Natural killer cell (primary cell): ENCODE results near the gene GIMAP2. TPM values are rescaled to one million over a fixed set of nuclear protein-coding genes. Genes with fewer than 3 reads are reported as not detected.
A peak's percentile ranks its signal among the peaks of the same experiment; 100 is the strongest.
"Not testable (repeated sequence)": the region's sequence is repeated elsewhere in the genome, so short reads cannot be mapped to it uniquely, and the experiment has no call there.

Experiments
- ATAC-seq, 3 donors: fragments of 150-1000 bp in 2 of 3; fragments of 200-7000 bp in 1 of 3; cut with Tn5 transposase; 1 replicate in 1 of 3; 2 replicates in 2 of 3; pipeline ENCODE4 v1.10.0; 2021; ENCODE audit warnings: mild to moderate bottlenecking in 2 of 3, moderate library complexity in 2 of 3
- DNase-seq, 2 donors: peaks; one replicate each; pipeline versions ENCODE4 v3.0.0 to v3.0.0-alpha.2; 2013 to 2021; ENCODE audit warnings: mixed read lengths in 1 of 2
- H3K27ac ChIP-seq: one replicate; pipeline ENCODE4 v1.5.1; 2013; ENCODE audit warnings: mild to moderate bottlenecking, low read length
- H3K27me3 ChIP-seq: one replicate; pipeline ENCODE4 v1.6.1; 2013; ENCODE audit warnings: low read length; ENCODE audit not compliant: control insufficient read depth, insufficient read depth
- H3K36me3 ChIP-seq: one replicate; pipeline ENCODE4 v1.6.1; 2013; ENCODE audit warnings: low read length; ENCODE audit not compliant: control insufficient read depth, insufficient read depth
- H3K4me1 ChIP-seq: one replicate; pipeline ENCODE4 v1.6.1; 2013; ENCODE audit warnings: low read length; ENCODE audit not compliant: control insufficient read depth, insufficient read depth
- H3K4me3 ChIP-seq: one replicate; pipeline ENCODE4 v1.5.1; 2013; ENCODE audit warnings: low read length
- H3K9me3 ChIP-seq: one replicate; pipeline ENCODE4 v1.6.1; 2013; ENCODE audit warnings: low read length; ENCODE audit not compliant: control insufficient read depth, insufficient read depth
- H3K27ac Mint-ChIP-seq, 2 donors: one replicate each; pipeline ENCODE4 v1.8.0; 2022; ENCODE audit warnings: mild to moderate bottlenecking in 2 of 2, mixed read lengths in 2 of 2, moderate library complexity in 1 of 2
- H3K27me3 Mint-ChIP-seq, 2 donors: one replicate each; pipeline ENCODE4 v1.8.0; 2022; ENCODE audit warnings: low read depth in 2 of 2, mixed read lengths in 2 of 2
- H3K36me3 Mint-ChIP-seq: one replicate; pipeline ENCODE4 v1.8.0; 2022; ENCODE audit warnings: mixed read lengths
- H3K4me1 Mint-ChIP-seq, 2 donors: one replicate each; pipeline ENCODE4 v1.8.0; 2022; ENCODE audit warnings: mixed read lengths in 2 of 2
- H3K4me3 Mint-ChIP-seq: one replicate; pipeline ENCODE4 v1.8.0; 2022; ENCODE audit warnings: mild to moderate bottlenecking, moderate library complexity, mixed read lengths
- H3K9me3 Mint-ChIP-seq, 2 donors: one replicate each; pipeline ENCODE4 v1.8.0; 2022; ENCODE audit warnings: mixed read lengths in 2 of 2
- WGBS: methylation state at CpG from one replicate; pipeline ENCODE4 v1.1.7; 2013; ENCODE audit warnings: missing lambda C conversion rate; ENCODE audit not compliant: insufficient coverage; 5-methylcytosine and 5-hydroxymethylcytosine counted together
- intact Hi-C: fragments of 100-400 bp; cut with micrococcal nuclease; formaldehyde crosslinking; loops from one replicate; pipeline ENCODE4 v1.14.2; 2022
- total RNA-seq, 4 donors: library from RNA; stranded (reverse); fragments of 120-200 nt in 1 of 4; gene quantifications; one replicate each; pipeline versions ENCODE4 v1.2.3 to v1.2.4, GENCODE V29; 2013 to 2022
- TF ChIP-seq, protein P1 (sequence below): fragments of 200-600 bp; IDR thresholded peaks from one replicate; pipeline ENCODE4 v1.8.0; 2022; ENCODE audit warnings: antibody characterized with exemption

The GIMAP2 gene
- total RNA-seq, 3 donors from 2014 or later (not counting 1 experiment from before 2014, with no cell fraction given): 47.5 to 77.5 (median 61.0) TPM

DNA sequence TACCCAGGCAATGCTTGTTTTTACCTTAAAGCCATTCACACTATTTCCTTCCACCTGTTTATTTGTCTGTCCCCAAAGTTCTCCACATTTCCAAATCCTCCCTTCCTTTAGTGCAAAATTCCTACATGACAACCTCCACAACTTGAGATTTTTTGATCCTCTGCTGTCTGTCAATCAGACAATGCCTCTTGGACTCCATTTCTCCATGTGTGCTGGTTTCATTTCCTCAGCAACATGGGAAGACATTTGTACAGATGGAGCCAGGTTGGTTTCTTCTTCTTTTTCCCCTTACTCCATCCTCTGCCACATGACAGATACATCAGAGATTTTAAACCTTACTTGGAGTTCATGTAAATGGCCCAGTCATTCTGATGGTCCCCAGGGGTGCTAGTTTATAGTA is 19.1 kb upstream of the GIMAP2 start:
- intact Hi-C loops: loop anchor here (2.0 to 10.0 kb wide), 2 partner anchors 34 to 348 kb away; partner anchors contain the start of gene GIMAP6
- TF ChIP-seq, protein P1, sequence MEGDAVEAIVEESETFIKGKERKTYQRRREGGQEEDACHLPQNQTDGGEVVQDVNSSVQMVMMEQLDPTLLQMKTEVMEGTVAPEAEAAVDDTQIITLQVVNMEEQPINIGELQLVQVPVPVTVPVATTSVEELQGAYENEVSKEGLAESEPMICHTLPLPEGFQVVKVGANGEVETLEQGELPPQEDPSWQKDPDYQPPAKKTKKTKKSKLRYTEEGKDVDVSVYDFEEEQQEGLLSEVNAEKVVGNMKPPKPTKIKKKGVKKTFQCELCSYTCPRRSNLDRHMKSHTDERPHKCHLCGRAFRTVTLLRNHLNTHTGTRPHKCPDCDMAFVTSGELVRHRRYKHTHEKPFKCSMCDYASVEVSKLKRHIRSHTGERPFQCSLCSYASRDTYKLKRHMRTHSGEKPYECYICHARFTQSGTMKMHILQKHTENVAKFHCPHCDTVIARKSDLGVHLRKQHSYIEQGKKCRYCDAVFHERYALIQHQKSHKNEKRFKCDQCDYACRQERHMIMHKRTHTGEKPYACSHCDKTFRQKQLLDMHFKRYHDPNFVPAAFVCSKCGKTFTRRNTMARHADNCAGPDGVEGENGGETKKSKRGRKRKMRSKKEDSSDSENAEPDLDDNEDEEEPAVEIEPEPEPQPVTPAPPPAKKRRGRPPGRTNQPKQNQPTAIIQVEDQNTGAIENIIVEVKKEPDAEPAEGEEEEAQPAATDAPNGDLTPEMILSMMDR: no peak
- Histone ChIP-seq H3K27me3 (no peaks in the 10 kb centered on the region), H3K4me3 (no peak overlapping the region), H3K27ac (peak overlapping the region; percentile 96), H3K9me3 (no peaks in the 10 kb centered on the region), H3K4me1 (peaks cover 73% of the 10 kb centered on the region), H3K36me3 (no peaks in the 10 kb centered on the region)
- peaks cover 2 to 6% of the 10 kb centered on the region in 2 donors for H3K9me3 Mint-ChIP-seq
- peak in 1 of 2 donors; percentile 35 for DNase-seq
- H3K27ac Mint-ChIP-seq: peak overlapping the region; percentile 99 to 100
- peaks cover 88 to 93% of the 10 kb centered on the region in 2 donors for H3K4me1 Mint-ChIP-seq
- no peak for ATAC-seq
- H3K4me3 Mint-ChIP-seq: peak overlapping the region; percentile 58
- H3K27me3 Mint-ChIP-seq: no peaks in the 10 kb centered on the region
- no peaks in the 10 kb centered on the region for H3K36me3 Mint-ChIP-seq

DNA sequence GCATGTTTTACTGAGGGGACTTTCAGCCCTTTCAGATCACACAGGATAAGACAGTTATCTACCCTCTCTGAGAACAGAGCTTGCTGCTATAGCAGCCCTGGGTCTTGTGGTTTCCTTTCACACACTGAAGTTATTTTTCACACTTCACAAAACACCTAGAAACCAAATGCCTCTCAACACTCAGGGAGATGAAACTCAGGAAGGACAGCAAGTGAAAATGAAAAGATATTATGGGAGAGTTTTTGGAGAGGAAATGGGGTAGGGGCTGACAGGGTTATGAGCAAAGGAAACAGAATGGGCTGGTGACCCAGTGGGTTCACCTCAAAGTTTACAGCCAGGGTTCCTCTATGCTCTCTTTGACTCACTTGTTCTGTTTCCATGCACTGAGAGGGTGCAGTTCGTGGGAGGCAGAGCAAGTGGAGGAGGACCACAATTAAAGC is 17.0 kb upstream of the GIMAP2 start:
- peaks cover 62% of the 10 kb centered on the region for H3K4me1 ChIP-seq
- TF ChIP-seq, protein P1: no peak
- DNase-seq (peak; percentile 53 to 89), ATAC-seq (peak; percentile 73 to 88 (median 80))
- Mint-ChIP-seq H3K36me3 (no peaks in the 10 kb centered on the region), H3K4me3 (peak overlapping the region; percentile 58), H3K27ac (peak overlapping the region; percentile 99 to 100), H3K27me3 (no peaks in the 10 kb centered on the region), H3K9me3 (peaks cover 2 to 8% of the 10 kb centered on the region in 2 donors), H3K4me1 (peaks cover 81 to 85% of the 10 kb centered on the region in 2 donors)
- 13% methylated on average over 1 of the region's 1 CpG for WGBS
- no peak overlapping the region for H3K4me3 ChIP-seq
- no peaks in the 10 kb centered on the region for H3K36me3 ChIP-seq
- H3K27ac ChIP-seq: peak overlapping the region; percentile 96
- H3K27me3 ChIP-seq: no peaks in the 10 kb centered on the region
- H3K9me3 ChIP-seq: no peaks in the 10 kb centered on the region
- intact Hi-C loops: loop anchor here (1.0 to 10.0 kb wide), 8 partner anchors 17 to 346 kb away; partner anchors contain the start of genes GIMAP1, GIMAP2 and GIMAP7

DNA sequence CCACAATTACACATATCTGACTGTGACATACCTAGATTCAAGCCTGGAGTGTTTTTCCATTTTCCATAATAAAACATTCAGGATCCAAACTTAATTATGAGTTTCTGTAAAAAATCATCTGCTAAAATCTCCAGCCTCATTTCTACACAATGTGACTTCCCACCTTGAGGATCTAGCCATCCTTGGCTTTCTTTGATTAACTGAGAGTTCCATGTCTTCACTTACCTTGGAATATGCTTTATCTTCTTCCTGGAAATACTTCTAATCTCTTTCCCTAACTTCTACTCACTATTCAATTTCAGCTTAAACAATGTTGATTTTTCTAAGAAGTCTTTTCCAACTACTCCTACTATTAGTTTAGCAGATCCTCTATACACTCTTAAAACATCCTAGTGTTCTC is 16.5 kb upstream of the GIMAP2 start:
- no peaks in the 10 kb centered on the region for H3K9me3 ChIP-seq
- H3K4me3 Mint-ChIP-seq: peak overlapping the region; percentile 58
- H3K27me3 ChIP-seq: no peaks in the 10 kb centered on the region
- H3K9me3 Mint-ChIP-seq: peaks cover 2 to 8% of the 10 kb centered on the region in 2 donors
- no peak for DNase-seq
- TF ChIP-seq, protein P1: no peak
- H3K36me3 ChIP-seq: no peaks in the 10 kb centered on the region
- no peak overlapping the region for H3K4me3 ChIP-seq
- no peaks in the 10 kb centered on the region for H3K27me3 Mint-ChIP-seq
- H3K4me1 Mint-ChIP-seq: peaks cover 77 to 80% of the 10 kb centered on the region in 2 donors
- intact Hi-C loops: loop anchor here (1.0 to 10.0 kb wide), 8 partner anchors 16 to 346 kb away; partner anchors contain the start of genes GIMAP1, GIMAP2 and GIMAP7
- no peaks in the 10 kb centered on the region for H3K36me3 Mint-ChIP-seq
- ATAC-seq: no peak
- peaks cover 57% of the 10 kb centered on the region for H3K4me1 ChIP-seq
- peak overlapping the region; percentile 99 to 100 for H3K27ac Mint-ChIP-seq
- peak overlapping the region; percentile 96 for H3K27ac ChIP-seq

DNA sequence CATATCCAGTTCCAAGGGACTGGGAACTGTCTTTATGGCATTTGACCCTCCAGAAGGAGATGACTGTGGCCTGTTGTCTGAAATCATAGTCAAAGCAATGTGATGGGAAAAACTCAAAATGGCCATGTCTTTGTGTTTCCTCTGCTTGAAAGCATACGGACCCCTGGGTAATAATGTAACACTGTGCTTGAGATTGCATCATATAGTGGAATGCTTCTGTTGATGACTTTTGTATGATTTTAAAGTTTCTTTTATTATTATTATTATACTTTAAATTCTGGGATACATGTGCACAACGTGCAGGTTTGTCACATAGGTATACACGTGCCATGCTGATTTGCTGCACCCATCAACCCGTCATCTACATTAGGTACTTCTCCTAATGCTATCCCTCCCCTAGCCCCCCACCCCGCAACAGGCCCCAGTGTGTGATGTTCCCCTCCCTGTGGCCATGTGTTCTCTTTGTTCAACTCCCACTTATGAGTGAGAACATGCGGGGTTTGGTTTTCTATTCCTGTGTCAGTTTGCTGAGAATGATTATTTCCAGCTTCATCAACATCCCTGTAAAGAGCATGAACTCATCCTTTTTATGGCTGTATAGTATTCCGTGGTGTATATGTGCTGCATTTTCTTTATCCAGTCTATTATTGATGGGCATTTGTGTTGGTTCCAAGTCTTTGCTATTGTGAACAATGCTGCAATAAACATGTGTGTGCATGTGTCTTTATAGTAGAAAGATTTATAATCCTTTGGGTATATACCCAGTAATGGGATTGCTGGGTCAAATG is 13.5 kb upstream of the GIMAP2 start:
- H3K27me3 ChIP-seq, H3K4me3 ChIP-seq, H3K36me3 ChIP-seq, H3K9me3 ChIP-seq, H3K9me3 Mint-ChIP-seq, H3K4me3 Mint-ChIP-seq, H3K27ac ChIP-seq, H3K36me3 Mint-ChIP-seq, DNase-seq, ATAC-seq, intact Hi-C loops, H3K27ac Mint-ChIP-seq, H3K27me3 Mint-ChIP-seq: not testable (repeated sequence)
- WGBS: 96% methylated on average over 7 of the region's 7 CpGs
- peaks cover 68 to 72% of the 10 kb centered on the region in 2 donors for H3K4me1 Mint-ChIP-seq
- H3K4me1 ChIP-seq: peaks cover 36% of the 10 kb centered on the region
